ENCODE measurements around the gene LTK.

The LTK gene

GRCh38 chr15:41482110-41482877 lies 31.3 kb downstream of the LTK start:
- peaks cover 0 to 8% of the 10 kb centered on the region in 2 donors for H3K27me3 ChIP-seq
- H3K36me3 ChIP-seq, result peaks cover 49 to 58% (median 55%) of the 10 kb centered on the region in 3 donors
- H3K27ac ChIP-seq, result no peak overlapping the region
- H3K4me3 ChIP-seq, result no peak overlapping the region
- H3K9me3 ChIP-seq, result no peaks in the 10 kb centered on the region
- intact Hi-C loops (cut with DNase I; ENCODE audit: low total_unique reads), result no loop called here
- no peak for TF ChIP-seq CTCF (IDR thresholded peaks at IDR 0.05)
- no peak for DNase-seq
- H3K4me1 ChIP-seq, result no peaks in the 10 kb centered on the region

- DNase-seq, result no peak
- no peak overlapping the region for H3K27ac ChIP-seq
- H3K4me3 ChIP-seq, result no peak overlapping the region
- no peak for TF ChIP-seq CTCF (IDR thresholded peaks at IDR 0.05)
- H3K4me1 ChIP-seq, result no peaks in the 10 kb centered on the region
- H3K9me3 ChIP-seq, result no peaks in the 10 kb centered on the region
- intact Hi-C loops (cut with DNase I; ENCODE audit: low total_unique reads), result no loop called here
- peaks cover 66 to 75% (median 73%) of the 10 kb centered on the region in 3 donors for H3K36me3 ChIP-seq
- H3K27me3 ChIP-seq, result no peaks in the 10 kb centered on the region
Measured at GRCh38 chr15:41480396-41481140, 33.1 kb downstream of the LTK start.

GRCh38 chr15:41476416-41477048 lies 37.1 kb downstream of the LTK start:
- Histone ChIP-seq H3K9me3 (no peaks in the 10 kb centered on the region), H3K4me1 (no peaks in the 10 kb centered on the region), H3K27me3 (no peaks in the 10 kb centered on the region), H3K27ac (no peak overlapping the region), H3K4me3 (no peak overlapping the region), H3K36me3 (peaks cover 96 to 100% (median 97%) of the 10 kb centered on the region in 3 donors)
- no peak for DNase-seq
- TF ChIP-seq CTCF (IDR thresholded peaks at IDR 0.05), result no peak
- intact Hi-C loops (cut with DNase I; ENCODE audit: low total_unique reads), result no loop called here

- Histone ChIP-seq H3K4me1 (no peaks in the 10 kb centered on the region), H3K9me3 (no peaks in the 10 kb centered on the region), H3K36me3 (peaks cover 94 to 100% (median 96%) of the 10 kb centered on the region in 3 donors), H3K27me3 (no peaks in the 10 kb centered on the region), H3K4me3 (no peak overlapping the region), H3K27ac (no peak overlapping the region)
- no peak for TF ChIP-seq CTCF (IDR thresholded peaks at IDR 0.05)
- intact Hi-C loops (cut with DNase I; ENCODE audit: low total_unique reads), result no loop called here
- no peak for DNase-seq
Measured at GRCh38 chr15:41474941-41475340, 38.7 kb downstream of the LTK start.

GRCh38 chr15:41474436-41474835 lies 39.2 kb downstream of the LTK start:
- Histone ChIP-seq H3K9me3 (no peaks in the 10 kb centered on the region), H3K4me1 (no peaks in the 10 kb centered on the region), H3K36me3 (peaks cover 94 to 100% (median 96%) of the 10 kb centered on the region in 3 donors), H3K27ac (no peak overlapping the region), H3K4me3 (no peak overlapping the region), H3K27me3 (no peaks in the 10 kb centered on the region)
- intact Hi-C loops (cut with DNase I; ENCODE audit: low total_unique reads), result no loop called here
- DNase-seq, result no peak
- TF ChIP-seq CTCF (IDR thresholded peaks at IDR 0.05), result no peak
